HepG2 (cell line): Measurements from ENCODE around the gene FAM43A. TPM values are rescaled to one million over a fixed set of nuclear protein-coding genes. Genes with fewer than 3 reads are reported as not detected.

ENCODE experiments used
- ATAC-seq: fragments of 200-7000 bp; cut with Tn5 transposase; 3 replicates; pipeline ENCODE4 v1.9.1; 2020; ENCODE audit warnings: mild to moderate bottlenecking, moderate library complexity
- BruUV-seq: library from RNA; stranded (reverse); fragments of 400-500 nt; replicated peaks from 2 replicates; lab custom pipeline; 2021; lab: Mats Ljungman, UMichigan
- CTCF ChIA-PET: fragments of 300-600 bp; formaldehyde crosslinking; extraction: SDS; loops from one replicate; lab custom pipeline; 2021; ENCODE audit warnings: low total read pairs, inconsistent platforms, low intra/inter-chr PET ratio; lab: Yijun Ruan, JAX
- POLR2A ChIA-PET: fragments of 350-600 bp; sonication (Branson Sonifier 250); formaldehyde crosslinking; loops from one replicate; lab custom pipeline; 2020; ENCODE audit warnings: antibody characterized with exemption, inconsistent platforms; lab: Yijun Ruan, JAX
- DNase-seq: peaks from one replicate; pipeline ENCODE4 v3.0.0-alpha.2; 2015; ENCODE audit warnings: low spot score
- FAIRE-seq: peaks from 3 replicates; lab custom pipeline; 2011; peaks lifted over from hg19 to GRCh38; lab: Jason Lieb, UNC
- H2AFZ ChIP-seq: one replicate; pipeline ENCODE4 v1.6.1; 2011; ENCODE audit warnings: low read length, inconsistent platforms
- H3K27ac ChIP-seq: fragments of 300-600 bp; 3 replicates; pipeline ENCODE4 v1.8.0; 2011; ENCODE audit warnings: mixed run types, mild to moderate bottlenecking, mixed read lengths, low read length, inconsistent platforms; ENCODE audit not compliant: insufficient read depth; ENCODE audit errors: extremely low read length
- H3K27me3 ChIP-seq, 2 experiments: fragments of 200-600 bp in 1 of 2; 2 replicates in 1 of 2; 3 replicates in 1 of 2; pipeline versions ENCODE4 v1.6.0 to v1.8.0; 2011; ENCODE audit warnings: low read length in 2 of 2, mild to moderate bottlenecking in 2 of 2, moderate library complexity in 2 of 2, inconsistent platforms in 1 of 2; ENCODE audit not compliant: insufficient read depth in 2 of 2, control insufficient read depth in 1 of 2
- H3K36me3 ChIP-seq, 2 experiments: fragments of 200-600 bp in 1 of 2; replicated peaks in 1 of 2; 2 replicates in 1 of 2; 3 replicates in 1 of 2; pipeline versions ENCODE4 v1.5.1 to v1.8.0; 2011; ENCODE audit warnings: low read length in 2 of 2, inconsistent platforms in 1 of 2; ENCODE audit not compliant: insufficient read depth in 2 of 2, control insufficient read depth in 1 of 2
- H3K4me1 ChIP-seq: 2 replicates; pipeline ENCODE4 v1.5.1; 2012; ENCODE audit warnings: low read length, inconsistent platforms; ENCODE audit not compliant: insufficient read depth
- H3K4me2 ChIP-seq: 2 replicates; pipeline ENCODE4 v1.6.0; 2011; ENCODE audit warnings: low read depth, low read length, inconsistent platforms
- H3K4me3 ChIP-seq, 3 experiments: fragments of 200-600 bp in 1 of 3; sonication (generic), shearing (Covaris generic) in 1 of 3; replicated peaks in 1 of 3; 2 replicates each; pipeline ENCODE4 v1.5.1; 2011 to 2016; ENCODE audit warnings: low read length in 3 of 3, inconsistent platforms in 2 of 3, low read depth in 2 of 3, mild to moderate bottlenecking in 2 of 3, control low read depth in 1 of 3, mixed read lengths in 1 of 3; ENCODE audit not compliant: insufficient read depth in 1 of 3
- H3K79me2 ChIP-seq: one replicate; pipeline ENCODE4 v1.6.1; 2011; ENCODE audit warnings: low read length, inconsistent platforms; ENCODE audit not compliant: insufficient read depth
- H3K9ac ChIP-seq: 2 replicates; pipeline ENCODE4 v1.6.0; 2011; ENCODE audit warnings: mild to moderate bottlenecking, low read depth, low read length, inconsistent platforms; ENCODE audit not compliant: insufficient read depth
- H3K9me3 ChIP-seq: 2 replicates; pipeline ENCODE4 v1.5.1; 2012; ENCODE audit warnings: mild to moderate bottlenecking, low read length
- H4K20me1 ChIP-seq: 2 replicates; pipeline ENCODE4 v1.6.0; 2011; ENCODE audit warnings: inconsistent platforms, mild to moderate bottlenecking, low read length, moderate library complexity; ENCODE audit not compliant: insufficient read depth
- ARNT2 ChIP-seq: sonication (generic); formaldehyde crosslinking; IDR thresholded peaks from 2 replicates; pipeline ENCODE4 v1.8.0; 2022; ENCODE audit warnings: mild to moderate bottlenecking, low read depth, missing genetic modification reagents, moderate library complexity
- FOXP1 ChIP-seq, 2 experiments: fragments of 450-650 bp in 1 of 2; IDR thresholded peaks; 2 replicates each; pipeline ENCODE4 v1.6.1; 2017 to 2018; ENCODE audit warnings: antibody characterized with exemption in 1 of 2
- GTF3A ChIP-seq: sonication (generic); formaldehyde crosslinking; conservative IDR thresholded peaks from 2 replicates; pipeline ENCODE4 v1.4.0; 2020; ENCODE audit warnings: mild to moderate bottlenecking, missing genetic modification reagents
- ZNF24 ChIP-seq: fragments of 450-650 bp; IDR thresholded peaks from 2 replicates; pipeline ENCODE4 v1.6.1; 2017; ENCODE audit warnings: antibody characterized with exemption, mild to moderate bottlenecking
- ZNF629 ChIP-seq: sonication (generic); formaldehyde crosslinking; conservative IDR thresholded peaks from 2 replicates; pipeline ENCODE4 v1.5.0; 2020; ENCODE audit warnings: missing genetic modification reagents
- WGBS: methylation state at CpG from one replicate; pipeline ENCODE4 v1.1.6; 2017; ENCODE audit warnings: low lambda C conversion rate; 5-methylcytosine and 5-hydroxymethylcytosine counted together
- in situ Hi-C: cut with HindIII; loops from 2 replicates; pipeline ENCODE4 v1.10.0; 2017; ENCODE audit warnings: low pct_unique_long_range_greater_than_20kb; ENCODE audit not compliant: extremely low pct_ligation_motif_present
- intact Hi-C: fragments of 100-400 bp; cut with micrococcal nuclease; formaldehyde crosslinking; loops from one replicate; pipeline ENCODE4 v1.10.0; 2022; ENCODE audit not compliant: unreplicated experiment
- polyA plus RNA-seq, 8 experiments: library from polyadenylated mRNA; depleted of rRNA in 3 of 8; stranded (reverse) in 7 of 8; unstranded in 1 of 8; fragments of >200 nt; fragmentation: Illumina TruSeq in 4 of 8; extraction: Trizol in 4 of 8; gene quantifications; 2 replicates each; pipeline versions ENCODE4 v1.2.1 to v1.2.3, GENCODE V29; 2011 to 2016; ENCODE audit warnings: low read depth in 4 of 8, missing spikeins in 1 of 8, mixed read lengths in 1 of 8; ENCODE audit not compliant: insufficient read depth in 1 of 8
- total RNA-seq, 5 experiments: library from RNA; depleted of rRNA; stranded (reverse); fragments of >200 nt; fragmentation: Illumina TruSeq; extraction: Trizol; gene quantifications; 2 replicates each; pipeline ENCODE4 v1.2.3, GENCODE V29; 2016; ENCODE audit warnings: low read depth in 1 of 5
- TF ChIP-seq, protein P1 (sequence below): sonication (generic); formaldehyde crosslinking; IDR thresholded peaks from 2 replicates; pipeline ENCODE4 v1.5.0; 2020; ENCODE audit warnings: mild to moderate bottlenecking, missing genetic modification reagents, moderate library complexity
- TF ChIP-seq, protein P2 (sequence below): sonication (generic); formaldehyde crosslinking; IDR thresholded peaks from 2 replicates; pipeline ENCODE4 v1.9.0; 2021; ENCODE audit warnings: missing genetic modification reagents, mild to moderate bottlenecking, borderline replicate concordance

FAM43A gene
- total and polyA plus RNA-seq, 2 of the 13 experiments (the other 11 are each of a cell fraction or from before 2014, with no cell fraction given): 0.91 to 1.8 TPM

GRCh38 chr3:194675680-194676079 is 10.0 kb upstream of the FAM43A start:
- DNase-seq (no peak), FAIRE-seq (no peak), ATAC-seq (no peak)
- TF ChIP-seq ZNF629 (CRISPR knock-in tag) (peak; percentile 70), ARNT2 (CRISPR knock-in tag) (no peak)
- Histone ChIP-seq H3K27me3 (peaks cover 0 to 3% of the 10 kb centered on the region in 2 experiments; a peak in 1 of 5 replicates), H2AFZ (peak overlapping the region; percentile 96), H3K79me2 (peaks cover 13% of the 10 kb centered on the region), H3K4me2 (peak overlapping the region; percentile 67), H3K4me1 (peaks cover 34% of the 10 kb centered on the region), H4K20me1 (no peaks in the 10 kb centered on the region), H3K9me3 (no peaks in the 10 kb centered on the region), H3K9ac (no peak overlapping the region), H3K4me3 (peak overlapping the region in 1 of 3 experiments; percentile 53; a peak in 1 of 6 replicates), H3K36me3 (no peaks in the 10 kb centered on the region), H3K27ac (no peak overlapping the region)
- intact Hi-C loops: no loop called here
- CTCF ChIA-PET: no interaction called here
- in situ Hi-C loops: no loop called here
- WGBS: 20% methylated on average over 4 of the region's 4 CpGs
- POLR2A ChIA-PET: no interaction called here
- BruUV-seq: no TSS peak

- peaks cover 27% of the 10 kb centered on the region for H3K4me1 ChIP-seq
- intact Hi-C loops (no loop called here), in situ Hi-C loops (no loop called here)
- no TSS peak for BruUV-seq
- no peaks in the 10 kb centered on the region for H4K20me1 ChIP-seq
- no peak overlapping the region for H3K27ac ChIP-seq
- no peak overlapping the region for H3K9ac ChIP-seq
- no peak for ATAC-seq
- POLR2A ChIA-PET: no interaction called here
- TF ChIP-seq ZNF24: peak; percentile 92
- TF ChIP-seq, protein P1, sequence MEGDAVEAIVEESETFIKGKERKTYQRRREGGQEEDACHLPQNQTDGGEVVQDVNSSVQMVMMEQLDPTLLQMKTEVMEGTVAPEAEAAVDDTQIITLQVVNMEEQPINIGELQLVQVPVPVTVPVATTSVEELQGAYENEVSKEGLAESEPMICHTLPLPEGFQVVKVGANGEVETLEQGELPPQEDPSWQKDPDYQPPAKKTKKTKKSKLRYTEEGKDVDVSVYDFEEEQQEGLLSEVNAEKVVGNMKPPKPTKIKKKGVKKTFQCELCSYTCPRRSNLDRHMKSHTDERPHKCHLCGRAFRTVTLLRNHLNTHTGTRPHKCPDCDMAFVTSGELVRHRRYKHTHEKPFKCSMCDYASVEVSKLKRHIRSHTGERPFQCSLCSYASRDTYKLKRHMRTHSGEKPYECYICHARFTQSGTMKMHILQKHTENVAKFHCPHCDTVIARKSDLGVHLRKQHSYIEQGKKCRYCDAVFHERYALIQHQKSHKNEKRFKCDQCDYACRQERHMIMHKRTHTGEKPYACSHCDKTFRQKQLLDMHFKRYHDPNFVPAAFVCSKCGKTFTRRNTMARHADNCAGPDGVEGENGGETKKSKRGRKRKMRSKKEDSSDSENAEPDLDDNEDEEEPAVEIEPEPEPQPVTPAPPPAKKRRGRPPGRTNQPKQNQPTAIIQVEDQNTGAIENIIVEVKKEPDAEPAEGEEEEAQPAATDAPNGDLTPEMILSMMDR: no peak
- no peak for TF ChIP-seq GTF3A (CRISPR knock-in tag)
- TF ChIP-seq FOXP1 (IDR thresholded peaks at IDR 0.05): no peak
- no peak for TF ChIP-seq FOXP1 (CRISPR knock-in tag; IDR thresholded peaks at IDR 0.05)
- TF ChIP-seq, protein P2, sequence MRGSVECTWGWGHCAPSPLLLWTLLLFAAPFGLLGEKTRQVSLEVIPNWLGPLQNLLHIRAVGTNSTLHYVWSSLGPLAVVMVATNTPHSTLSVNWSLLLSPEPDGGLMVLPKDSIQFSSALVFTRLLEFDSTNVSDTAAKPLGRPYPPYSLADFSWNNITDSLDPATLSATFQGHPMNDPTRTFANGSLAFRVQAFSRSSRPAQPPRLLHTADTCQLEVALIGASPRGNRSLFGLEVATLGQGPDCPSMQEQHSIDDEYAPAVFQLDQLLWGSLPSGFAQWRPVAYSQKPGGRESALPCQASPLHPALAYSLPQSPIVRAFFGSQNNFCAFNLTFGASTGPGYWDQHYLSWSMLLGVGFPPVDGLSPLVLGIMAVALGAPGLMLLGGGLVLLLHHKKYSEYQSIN (CRISPR knock-in tag): no peak
- CTCF ChIA-PET: no interaction called here
- H2AFZ ChIP-seq: no peak overlapping the region
- 4% methylated on average over 1 of the region's 1 CpG for WGBS
- H3K9me3 ChIP-seq: no peaks in the 10 kb centered on the region
- peaks cover 5% of the 10 kb centered on the region for H3K79me2 ChIP-seq
- no peaks in the 10 kb centered on the region for H3K36me3 ChIP-seq
- no peak for DNase-seq
- no peak for FAIRE-seq
- no peak overlapping the region for H3K4me2 ChIP-seq
- no peak overlapping the region for H3K4me3 ChIP-seq
- peaks cover 0 to 11% of the 10 kb centered on the region in 2 experiments; a peak in 1 of 5 replicates for H3K27me3 ChIP-seq
These were observed 9.2 kb upstream of the FAM43A start for GRCh38 chr3:194676471-194676870.
